Measurements from ENCODE around the gene FBXO40. TPM values are rescaled to one million over a fixed set of nuclear protein-coding genes. Genes with fewer than 3 reads are reported as not detected.

Gene FBXO40
- total and polyA plus RNA-seq, 10 of the 15 experiments (the other 5 are each of a cell fraction or from before 2014, with no cell fraction given) = 0.03 to 0.05 (median 0.04) TPM; not detected in 7

DNA sequence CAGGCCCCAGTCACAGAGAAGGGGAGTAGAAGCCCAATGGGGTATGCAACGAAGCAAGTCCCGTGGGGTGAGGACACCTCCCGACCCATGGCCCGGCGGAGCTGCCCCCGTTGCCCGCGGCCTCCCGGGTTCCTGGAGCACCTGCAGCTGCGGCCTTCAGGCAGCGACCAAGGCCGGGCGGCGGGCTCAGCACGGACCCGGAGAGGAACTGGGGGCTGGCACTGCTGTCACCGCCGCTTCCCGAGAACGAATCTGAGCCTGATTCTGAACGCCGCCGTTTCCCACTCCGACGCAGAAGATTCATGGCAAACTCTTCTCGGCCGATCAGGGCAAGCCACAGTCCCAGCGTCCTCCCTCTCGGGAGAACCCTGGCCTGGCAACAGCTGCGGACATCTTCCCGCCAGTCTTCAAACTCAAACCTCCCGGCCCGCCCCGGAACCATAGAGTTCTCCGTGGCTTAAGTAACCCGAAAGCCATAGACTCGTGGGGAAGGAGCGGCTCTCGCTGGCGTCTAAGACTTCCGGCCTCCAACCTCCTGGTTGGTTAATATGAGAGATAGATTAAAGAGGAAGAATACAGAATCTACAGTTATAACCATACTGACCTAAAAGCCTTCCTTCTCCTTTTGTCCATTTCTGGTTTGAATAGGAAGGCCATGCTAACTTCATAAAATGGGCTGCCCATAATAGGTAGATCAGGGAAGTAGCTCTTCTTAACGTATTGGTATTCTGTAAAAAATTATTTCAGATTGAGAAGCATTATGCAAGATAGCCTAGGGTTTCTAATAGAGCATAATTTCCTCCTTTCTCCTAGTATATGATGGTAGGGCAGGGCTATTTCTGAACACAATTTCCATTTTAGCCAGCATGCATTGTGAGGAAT, 47.4 kb upstream of the FBXO40 start, which contains the start of gene POLQ (continued):
- no peak for TF ChIP-seq ZBTB33 (IDR thresholded peaks at IDR 0.05)
- TF ChIP-seq ZSCAN29 (IDR thresholded peaks at IDR 0.05) = no peak
- 0 out of 2 replicates have a peak, but pooled peaks have one; percentile 71 for TF ChIP-seq HDAC2 (IDR thresholded peaks at IDR 0.05)
- TF ChIP-seq, protein P1, sequence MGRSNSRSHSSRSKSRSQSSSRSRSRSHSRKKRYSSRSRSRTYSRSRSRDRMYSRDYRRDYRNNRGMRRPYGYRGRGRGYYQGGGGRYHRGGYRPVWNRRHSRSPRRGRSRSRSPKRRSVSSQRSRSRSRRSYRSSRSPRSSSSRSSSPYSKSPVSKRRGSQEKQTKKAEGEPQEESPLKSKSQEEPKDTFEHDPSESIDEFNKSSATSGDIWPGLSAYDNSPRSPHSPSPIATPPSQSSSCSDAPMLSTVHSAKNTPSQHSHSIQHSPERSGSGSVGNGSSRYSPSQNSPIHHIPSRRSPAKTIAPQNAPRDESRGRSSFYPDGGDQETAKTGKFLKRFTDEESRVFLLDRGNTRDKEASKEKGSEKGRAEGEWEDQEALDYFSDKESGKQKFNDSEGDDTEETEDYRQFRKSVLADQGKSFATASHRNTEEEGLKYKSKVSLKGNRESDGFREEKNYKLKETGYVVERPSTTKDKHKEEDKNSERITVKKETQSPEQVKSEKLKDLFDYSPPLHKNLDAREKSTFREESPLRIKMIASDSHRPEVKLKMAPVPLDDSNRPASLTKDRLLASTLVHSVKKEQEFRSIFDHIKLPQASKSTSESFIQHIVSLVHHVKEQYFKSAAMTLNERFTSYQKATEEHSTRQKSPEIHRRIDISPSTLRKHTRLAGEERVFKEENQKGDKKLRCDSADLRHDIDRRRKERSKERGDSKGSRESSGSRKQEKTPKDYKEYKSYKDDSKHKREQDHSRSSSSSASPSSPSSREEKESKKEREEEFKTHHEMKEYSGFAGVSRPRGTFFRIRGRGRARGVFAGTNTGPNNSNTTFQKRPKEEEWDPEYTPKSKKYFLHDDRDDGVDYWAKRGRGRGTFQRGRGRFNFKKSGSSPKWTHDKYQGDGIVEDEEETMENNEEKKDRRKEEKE (IDR thresholded peaks at IDR 0.05) = no peak

DNA sequence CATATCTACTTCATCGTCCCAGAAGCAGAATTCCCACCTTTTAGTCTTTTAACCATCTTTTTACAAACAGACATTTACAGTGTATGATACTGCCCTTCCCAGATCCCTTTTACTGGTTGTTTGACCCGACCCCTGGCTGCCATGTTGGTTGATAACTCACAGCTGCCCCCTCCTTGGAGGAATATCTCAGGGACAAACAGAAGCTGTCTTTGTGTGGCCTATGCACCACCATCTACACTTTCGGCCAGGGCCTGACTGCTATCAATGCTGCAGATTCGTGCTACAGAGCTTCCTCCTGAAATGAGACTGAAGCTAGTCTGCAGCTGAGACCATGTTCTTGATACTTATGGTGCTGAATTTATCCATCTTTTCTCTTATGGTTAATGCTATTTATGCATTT, 40.8 kb upstream of the FBXO40 start:
- intact Hi-C loops (cut with micrococcal nuclease; ENCODE audit: unreplicated experiment) (no loop called here), in situ Hi-C loops (cut with MboI) (no loop called here)
- ChIA-PET CTCF (interaction anchor here (0.8 kb wide), 1 partner anchor 553 kb away, joined by 3 read pairs; no protein-coding TSS in a partner anchor), SMC1A (ENCODE audit: uncharacterized antibody, unreplicated experiment) (interaction anchor here (1.2 kb wide), 1 partner anchor 16 kb away, joined by 3 read pairs; no protein-coding TSS in a partner anchor), RAD21 (ENCODE audit: unreplicated experiment) (no interaction called here), POLR2A (no interaction called here)
- Histone ChIP-seq H4K20me1 (ENCODE audit: control insufficient read depth, insufficient read depth) (no peaks in the 10 kb centered on the region), H3K4me2 (ENCODE audit: control insufficient read depth, insufficient read depth) (no peak overlapping the region), H2AFZ (ENCODE audit: control insufficient read depth, low read depth, low read length) (peak overlapping the region; percentile 19), H3K27ac (ENCODE audit: control insufficient read depth, insufficient read depth) (no peak overlapping the region), H3K4me1 (ENCODE audit: control insufficient read depth, insufficient read depth, low read length) (peaks cover 13% of the 10 kb centered on the region), H3K79me2 (ENCODE audit: control insufficient read depth, insufficient read depth, low read length) (no peaks in the 10 kb centered on the region), H3K4me3 (no peak overlapping the region), H3K9me3 (replicated peaks; ENCODE audit: control insufficient read depth, insufficient read depth, low read length) (no peaks in the 10 kb centered on the region; the same call in 2 of the 3 replicates), H3K27me3 (replicated peaks in 1 of 2; ENCODE audit: control insufficient read depth in 2 of 2, insufficient read depth in 2 of 2, low read length in 1 of 2) (no peaks in the 10 kb centered on the region), H3K9ac (ENCODE audit: control insufficient read depth, insufficient read depth, low read length) (no peak overlapping the region), H3K36me3 (ENCODE audit: control insufficient read depth in 2 of 2, insufficient read depth in 2 of 2, low read length in 1 of 2) (no peaks in the 10 kb centered on the region)
- BruUV-seq (replicated peaks) = no TSS peak
- no peak for ATAC-seq
- 59% methylated on average over 4 of the region's 4 CpGs for WGBS (ENCODE audit: insufficient coverage, insufficient replicate concordance, low lambda C conversion rate, missing lambda C conversion rate)
- DNase-seq (ENCODE audit: low read depth, low spot score) = no peak
- no peak for FAIRE-seq
- TF ChIP-seq ZNF384 (IDR thresholded peaks at IDR 0.05; ENCODE audit: borderline replicate concordance, low read depth, low read length) (no peak), YY1 (IDR thresholded peaks at IDR 0.05; ENCODE audit: low read depth, low read length) (no peak), MTA2 (IDR thresholded peaks at IDR 0.05; ENCODE audit: low read depth) (no peak), CHD4 (IDR thresholded peaks at IDR 0.05) (no peak), MXI1 (IDR thresholded peaks at IDR 0.05; ENCODE audit: low read depth, low read length) (no peak), PRDM15 (CRISPR knock-in tag; IDR thresholded peaks at IDR 0.05) (no peak), NFIC (IDR thresholded peaks at IDR 0.05; ENCODE audit: low read depth, low read length) (no peak)
